Subcutaneous abdominal adipose tissue (tissue), 5 donors: ENCODE measurements around the gene MRFAP1L1.
A peak's percentile ranks its signal among the peaks of the same experiment; 100 is the strongest.

Experiments used
- H3K27ac ChIP-seq: one replicate; pipeline ENCODE4 v1.7.0; 2013; ENCODE audit warnings: low read depth, mild to moderate bottlenecking, inconsistent platforms, low read length, moderate library complexity
- H3K27me3 ChIP-seq, 5 donors: one replicate each; pipeline ENCODE4 v1.7.0; 2013; ENCODE audit warnings: low read length in 5 of 5, inconsistent platforms in 1 of 5; ENCODE audit not compliant: control insufficient read depth in 5 of 5, insufficient read depth in 4 of 5
- H3K36me3 ChIP-seq, 5 donors: one replicate each; pipeline ENCODE4 v1.7.0; 2013; ENCODE audit warnings: low read length in 5 of 5; ENCODE audit not compliant: control insufficient read depth in 5 of 5, insufficient read depth in 5 of 5
- H3K4me1 ChIP-seq, 5 donors: one replicate each; pipeline ENCODE4 v1.7.0; 2013; ENCODE audit warnings: low read length in 5 of 5, mild to moderate bottlenecking in 3 of 5, moderate library complexity in 1 of 5; ENCODE audit not compliant: control insufficient read depth in 5 of 5, insufficient read depth in 5 of 5
- H3K4me3 ChIP-seq, 5 donors: one replicate each; pipeline ENCODE4 v1.7.0; 2013; ENCODE audit warnings: low read length in 5 of 5, low read depth in 1 of 5
- H3K9ac ChIP-seq, 5 donors: one replicate each; pipeline ENCODE4 v1.7.0; 2013; ENCODE audit warnings: low read length in 5 of 5, mild to moderate bottlenecking in 4 of 5, moderate library complexity in 3 of 5
- H3K9me3 ChIP-seq, 5 donors: one replicate each; pipeline ENCODE4 v1.7.0; 2013; ENCODE audit warnings: low read length in 5 of 5; ENCODE audit not compliant: control insufficient read depth in 5 of 5
- donor health status: healthy.
- donor health status: healthy.
- donor health status: healthy.
- donor health status: healthy.
- donor health status: healthy.

The MRFAP1L1 gene

DNA sequence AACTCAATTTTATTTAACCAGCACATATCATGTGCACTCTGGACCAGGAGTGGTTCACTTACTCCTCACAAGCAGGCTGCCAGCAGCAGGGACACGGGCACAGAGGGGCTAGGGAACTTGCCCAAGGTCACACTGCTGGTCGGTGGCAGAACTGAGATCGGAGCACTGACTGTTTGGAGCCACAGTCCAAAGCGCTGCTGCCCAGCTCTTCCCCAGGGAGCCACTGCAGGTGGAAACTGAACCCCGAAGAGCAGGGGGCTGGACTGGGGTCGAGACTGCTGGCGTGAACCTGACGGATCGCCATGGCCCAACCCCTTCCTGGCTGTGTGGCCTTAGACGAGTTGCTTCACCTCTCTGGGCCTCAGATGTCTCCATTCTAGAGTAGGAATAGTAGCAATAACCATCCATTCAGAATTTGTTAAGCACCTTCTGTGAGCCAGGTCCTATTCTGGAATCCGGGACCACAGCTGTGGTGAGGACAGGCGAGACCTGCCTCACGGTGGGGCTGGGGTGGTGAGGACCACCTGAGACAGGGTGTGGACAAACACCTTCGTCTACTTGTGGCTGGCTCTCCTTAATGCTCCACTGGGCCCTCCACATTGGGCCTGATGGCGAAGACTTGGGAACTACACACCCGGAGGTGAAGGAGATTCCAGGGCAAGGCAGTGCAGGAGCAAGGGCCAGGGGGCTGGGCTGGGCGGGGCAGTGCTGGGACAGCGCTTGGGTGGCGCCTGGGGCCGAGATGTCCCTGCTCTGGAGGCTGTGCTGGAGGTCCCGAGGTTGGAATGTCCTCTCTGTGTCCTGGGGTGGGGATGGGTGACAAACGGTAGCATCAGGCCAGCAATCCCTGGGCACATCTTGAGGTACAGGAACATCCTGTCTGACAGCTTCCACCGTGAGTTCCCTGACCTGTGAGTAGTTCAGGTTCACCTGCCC lies 40.9 kb upstream of the MRFAP1L1 start:
- H3K36me3 ChIP-seq = no peaks in the 10 kb centered on the region
- peak overlapping the region; percentile 60 for H3K27ac ChIP-seq
- peaks cover 4 to 48% (median 30%) of the 10 kb centered on the region in 5 donors for H3K4me1 ChIP-seq
- H3K4me3 ChIP-seq = no peak overlapping the region
- no peaks in the 10 kb centered on the region for H3K9me3 ChIP-seq
- H3K27me3 ChIP-seq = peaks cover 0 to 3% (median 0%) of the 10 kb centered on the region in 5 donors
- H3K9ac ChIP-seq = peak overlapping the region in 2 of 5 donors; percentile 41 to 65

DNA sequence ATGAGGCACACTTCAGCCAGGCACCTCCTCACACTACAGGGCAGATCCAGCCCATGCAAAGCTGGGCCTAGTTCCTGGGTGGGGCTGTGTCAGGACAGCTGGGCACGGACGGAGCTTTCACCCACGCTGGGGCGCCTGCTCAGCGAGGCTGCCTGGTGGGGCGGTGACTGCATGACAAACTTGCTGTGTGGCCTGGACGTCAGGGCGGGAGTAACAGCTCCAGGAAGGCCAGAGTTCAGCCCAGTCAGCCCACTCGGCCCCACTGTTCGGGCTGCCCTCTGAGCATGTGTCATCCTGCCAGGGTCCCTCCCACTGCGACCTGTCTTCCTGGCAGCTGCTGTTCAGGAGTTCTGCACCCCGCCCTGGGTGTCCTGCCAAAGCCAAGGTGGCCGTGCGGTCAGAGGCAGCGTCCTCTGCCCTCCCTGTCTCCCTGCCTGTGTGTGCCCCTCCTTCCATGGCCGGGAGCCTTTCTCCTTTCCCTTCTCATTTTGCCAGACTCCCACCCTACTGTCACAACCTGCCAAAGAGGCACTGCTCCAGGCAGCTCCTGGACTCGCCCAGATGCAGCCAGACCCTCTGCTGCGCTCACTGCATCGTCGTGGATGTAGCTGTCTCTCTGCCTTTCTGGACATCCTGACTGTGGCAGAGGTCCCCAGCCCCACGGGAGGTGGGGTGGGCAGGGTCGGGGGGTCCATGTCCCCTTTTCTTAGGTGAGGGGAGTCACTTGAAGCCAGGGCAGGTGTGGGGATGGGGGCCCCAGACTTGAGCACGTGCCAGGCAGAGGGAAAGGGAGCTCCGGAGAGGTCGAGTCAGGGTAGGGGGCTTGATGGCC lies 39.9 kb upstream of the MRFAP1L1 start:
- H3K9me3 ChIP-seq = no peaks in the 10 kb centered on the region
- H3K9ac ChIP-seq = peak overlapping the region in 3 of 5 donors; percentile 7 to 65 (median 41)
- peak overlapping the region in 2 of 5 donors; percentile 2 to 22 for H3K4me3 ChIP-seq
- peaks cover 4 to 48% (median 30%) of the 10 kb centered on the region in 5 donors for H3K4me1 ChIP-seq
- H3K27me3 ChIP-seq = peaks cover 0 to 3% (median 0%) of the 10 kb centered on the region in 5 donors
- no peaks in the 10 kb centered on the region for H3K36me3 ChIP-seq
- H3K27ac ChIP-seq = peak overlapping the region; percentile 60

DNA sequence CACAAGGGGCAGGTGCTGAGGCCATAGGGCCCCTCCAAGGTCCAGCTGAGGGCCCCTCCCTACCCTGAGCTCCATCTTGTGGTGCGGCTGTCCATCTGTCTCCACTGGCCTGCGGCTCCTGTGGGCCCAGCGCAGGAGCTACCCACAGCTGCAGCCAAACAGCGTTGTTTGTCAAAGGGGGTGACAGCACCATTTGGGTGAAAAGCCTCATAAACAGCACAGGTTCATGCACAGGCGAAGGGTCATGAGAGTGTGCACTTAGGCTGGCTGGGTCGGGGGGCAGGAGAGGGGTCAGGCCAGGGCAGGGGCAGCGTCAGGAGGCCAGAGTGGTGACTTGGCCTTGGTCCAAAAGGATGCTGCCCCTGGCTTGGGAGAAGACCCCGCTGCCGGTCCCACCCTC lies 38.6 kb upstream of the MRFAP1L1 start:
- Histone ChIP-seq H3K4me3 (no peak overlapping the region), H3K4me1 (peaks cover 4 to 46% (median 30%) of the 10 kb centered on the region in 5 donors), H3K27ac (no peak overlapping the region), H3K36me3 (no peaks in the 10 kb centered on the region), H3K9me3 (no peaks in the 10 kb centered on the region), H3K9ac (no peak overlapping the region), H3K27me3 (peaks cover 0 to 3% (median 0%) of the 10 kb centered on the region in 5 donors)

DNA sequence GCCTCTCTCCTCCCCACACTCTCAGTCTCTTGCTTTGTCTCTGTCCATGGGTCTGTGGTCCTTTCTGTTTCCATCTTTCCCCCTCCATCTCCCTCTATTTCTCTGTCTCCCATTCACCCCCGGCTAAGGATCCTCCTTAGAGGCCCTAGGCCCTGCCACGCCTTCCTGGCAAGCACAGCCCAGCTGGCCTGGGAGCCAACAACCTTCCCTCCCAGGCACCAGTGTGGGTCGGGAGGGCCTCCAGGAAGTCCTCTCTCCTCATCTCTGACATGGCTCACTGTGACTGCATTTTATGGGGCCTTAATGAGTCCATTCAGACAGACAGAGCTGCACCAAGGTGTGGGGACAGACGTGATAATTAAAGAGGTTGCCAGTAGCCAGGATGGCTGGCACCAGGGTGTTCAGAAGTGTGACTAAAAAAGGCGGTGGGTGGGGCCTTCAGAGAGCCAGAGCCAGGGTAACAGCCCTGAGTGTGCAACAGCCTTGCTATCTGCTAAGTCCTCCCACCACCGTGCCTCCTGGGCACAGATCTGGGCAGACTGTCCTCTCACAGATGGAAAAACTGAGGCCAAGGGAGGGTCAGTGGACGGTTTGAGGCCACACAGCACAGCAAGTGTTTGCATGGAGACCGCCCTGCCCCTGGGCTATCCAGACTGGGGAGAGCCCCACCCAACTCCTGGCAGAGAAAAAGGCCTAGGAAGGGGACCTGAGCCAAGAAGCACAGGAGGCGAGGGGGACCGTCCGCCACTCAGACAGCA lies 37.8 kb upstream of the MRFAP1L1 start:
- H3K4me1 ChIP-seq = peaks cover 4 to 39% (median 25%) of the 10 kb centered on the region in 5 donors

DNA sequence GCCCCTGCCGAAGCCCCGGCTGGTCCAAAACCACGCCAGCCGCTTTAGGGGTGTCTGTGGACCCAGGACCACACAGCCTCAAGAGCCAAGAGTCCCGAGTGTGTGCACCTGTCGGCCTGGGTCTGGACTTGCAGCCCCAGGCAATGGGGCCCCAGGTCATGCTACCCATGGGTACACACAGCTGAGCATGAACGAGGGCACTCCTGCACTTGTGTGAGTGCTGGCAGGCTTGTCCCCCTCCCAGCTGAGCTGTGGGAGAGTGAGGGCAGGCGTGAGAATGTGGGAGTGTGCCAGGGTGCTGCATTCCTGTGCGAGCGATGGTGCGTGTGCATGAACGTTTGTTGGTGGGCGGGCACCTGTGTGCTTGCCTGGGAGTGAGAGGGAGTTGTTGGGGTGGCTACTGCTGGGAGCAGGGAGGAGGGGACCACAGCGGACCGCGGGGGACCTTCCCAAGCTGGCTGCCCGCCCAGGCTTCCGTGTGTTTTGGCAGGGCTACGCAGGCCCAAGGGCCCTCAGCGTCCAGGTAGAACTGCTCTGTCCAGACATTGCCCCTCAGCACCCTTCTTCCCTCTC lies 37.1 kb upstream of the MRFAP1L1 start:
- peaks cover 0 to 3% (median 0%) of the 10 kb centered on the region in 5 donors for H3K27me3 ChIP-seq
- H3K4me3 ChIP-seq = no peak overlapping the region
- no peaks in the 10 kb centered on the region for H3K36me3 ChIP-seq
- H3K27ac ChIP-seq = no peak overlapping the region
- no peaks in the 10 kb centered on the region for H3K9me3 ChIP-seq
- H3K9ac ChIP-seq = no peak overlapping the region
- H3K4me1 ChIP-seq = peaks cover 4 to 33% (median 25%) of the 10 kb centered on the region in 5 donors

More for the DNA sequence above, 37.8 kb upstream of the MRFAP1L1 start:
- Histone ChIP-seq H3K27ac (no peak overlapping the region), H3K9me3 (no peaks in the 10 kb centered on the region), H3K9ac (no peak overlapping the region), H3K4me3 (no peak overlapping the region), H3K36me3 (no peaks in the 10 kb centered on the region), H3K27me3 (peaks cover 0 to 3% (median 0%) of the 10 kb centered on the region in 5 donors)

DNA sequence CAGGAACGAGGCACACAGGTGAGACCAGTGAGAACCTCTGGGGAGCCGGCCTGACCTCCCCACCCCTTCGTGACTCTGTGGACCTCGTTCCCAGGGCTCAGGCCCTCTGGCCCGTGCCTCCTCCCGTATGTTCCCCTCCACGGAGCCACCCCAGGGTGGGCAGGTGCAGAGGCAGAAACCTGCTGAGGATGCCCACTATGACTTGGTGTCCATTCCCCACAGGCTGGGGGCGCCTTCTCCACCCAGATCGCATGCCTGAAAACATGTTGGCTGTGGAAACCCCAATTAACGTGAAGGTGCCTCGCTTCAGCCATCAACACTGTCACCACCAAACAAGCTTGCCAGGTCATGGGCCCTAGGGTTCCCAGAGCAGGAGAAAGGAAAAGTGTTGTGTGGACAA lies 33.3 kb upstream of the MRFAP1L1 start:
- H3K4me3 ChIP-seq = no peak overlapping the region
- H3K27me3 ChIP-seq = no peaks in the 10 kb centered on the region
- H3K36me3 ChIP-seq = no peaks in the 10 kb centered on the region
- H3K4me1 ChIP-seq = peaks cover 0 to 11% (median 10%) of the 10 kb centered on the region in 5 donors
- H3K9me3 ChIP-seq = no peaks in the 10 kb centered on the region
- no peak overlapping the region for H3K27ac ChIP-seq
- no peak overlapping the region for H3K9ac ChIP-seq

DNA sequence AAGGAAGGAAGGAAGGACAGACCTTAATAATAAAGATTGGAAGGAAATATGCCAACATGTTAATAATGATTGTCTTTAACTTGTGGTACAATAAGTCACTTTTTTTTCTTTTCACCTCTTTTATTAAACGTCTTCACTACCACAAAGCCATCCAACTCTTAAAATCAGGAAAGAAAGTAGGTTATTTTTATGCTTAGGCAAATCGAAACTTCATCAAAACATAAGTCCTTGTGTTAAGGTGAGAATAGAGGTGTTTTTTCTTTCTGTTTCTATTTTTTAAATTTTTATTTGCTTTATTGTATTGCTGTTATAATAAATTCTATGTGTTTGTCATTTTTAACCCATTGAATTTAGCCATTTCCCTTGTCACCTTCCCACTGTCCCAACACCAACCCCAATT lies 32.8 kb upstream of the MRFAP1L1 start:
- H3K36me3 ChIP-seq = no peaks in the 10 kb centered on the region
- no peak overlapping the region for H3K4me3 ChIP-seq
- no peak overlapping the region for H3K9ac ChIP-seq
- no peaks in the 10 kb centered on the region for H3K27me3 ChIP-seq
- H3K4me1 ChIP-seq = peaks cover 0 to 7% (median 5%) of the 10 kb centered on the region in 5 donors
- H3K9me3 ChIP-seq = no peaks in the 10 kb centered on the region
- H3K27ac ChIP-seq = no peak overlapping the region

DNA sequence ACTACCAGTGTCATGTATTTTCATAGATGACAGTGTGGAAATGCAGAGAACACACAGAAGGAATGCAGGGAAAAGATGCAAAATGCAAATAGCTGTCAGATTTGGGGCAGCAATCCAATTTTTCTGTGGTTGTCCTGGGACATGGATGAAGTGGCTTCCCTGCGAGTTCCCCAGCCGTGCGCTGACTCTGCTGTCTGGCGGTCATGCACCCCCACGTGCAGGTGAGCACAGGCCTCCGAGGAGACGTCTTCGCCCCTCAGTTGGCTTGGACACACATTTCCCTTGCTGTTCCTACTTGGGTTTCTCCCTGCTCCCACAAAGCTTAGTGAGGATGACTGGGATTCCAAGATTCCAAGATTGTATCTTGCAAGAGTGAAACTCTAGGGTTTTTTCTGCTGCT lies 30.7 kb upstream of the MRFAP1L1 start:
- H3K27me3 ChIP-seq = no peaks in the 10 kb centered on the region

DNA sequence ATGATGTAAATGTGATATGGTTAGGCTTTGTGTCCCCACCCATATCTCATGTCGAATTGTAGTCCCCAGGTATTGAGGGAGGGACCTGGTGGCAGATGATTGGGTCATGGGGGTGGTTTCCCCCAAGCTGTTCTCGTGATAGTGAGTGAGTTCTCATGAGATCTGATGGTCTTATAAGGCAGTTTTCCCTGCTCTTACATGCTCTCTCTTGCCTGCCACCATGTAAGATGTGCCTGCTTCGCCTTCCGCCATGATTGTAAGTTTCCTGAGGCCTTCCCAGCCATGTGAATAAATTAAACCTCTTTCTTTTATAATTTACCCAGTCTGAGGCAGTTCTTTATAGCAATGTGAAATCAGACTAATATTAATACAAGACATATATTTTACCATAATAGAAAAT lies 30.3 kb upstream of the MRFAP1L1 start:
- Histone ChIP-seq H3K4me3 (no peak overlapping the region), H3K27me3 (no peaks in the 10 kb centered on the region), H3K4me1 (no peaks in the 10 kb centered on the region), H3K9ac (no peak overlapping the region), H3K27ac (no peak overlapping the region), H3K36me3 (no peaks in the 10 kb centered on the region), H3K9me3 (no peaks in the 10 kb centered on the region)

More for the DNA sequence above, 30.7 kb upstream of the MRFAP1L1 start:
- Histone ChIP-seq H3K4me3 (no peak overlapping the region), H3K9me3 (no peaks in the 10 kb centered on the region), H3K9ac (no peak overlapping the region), H3K36me3 (no peaks in the 10 kb centered on the region), H3K4me1 (no peaks in the 10 kb centered on the region), H3K27ac (no peak overlapping the region)
